Activated naive CD8-positive, alpha-beta T cell treated with anti-CD3 and anti-CD28 coated beads, Interleukin-2, amount 50 U/mL, for 16 hours (primary cell): ENCODE measurements around the gene FRMD5.

ENCODE experiments used
- DNase-seq: peaks from one replicate; pipeline ENCODE4 v3.0.0-alpha.2; 2020; ENCODE audit warnings: low read depth, low spot score

FRMD5 gene

DNA sequence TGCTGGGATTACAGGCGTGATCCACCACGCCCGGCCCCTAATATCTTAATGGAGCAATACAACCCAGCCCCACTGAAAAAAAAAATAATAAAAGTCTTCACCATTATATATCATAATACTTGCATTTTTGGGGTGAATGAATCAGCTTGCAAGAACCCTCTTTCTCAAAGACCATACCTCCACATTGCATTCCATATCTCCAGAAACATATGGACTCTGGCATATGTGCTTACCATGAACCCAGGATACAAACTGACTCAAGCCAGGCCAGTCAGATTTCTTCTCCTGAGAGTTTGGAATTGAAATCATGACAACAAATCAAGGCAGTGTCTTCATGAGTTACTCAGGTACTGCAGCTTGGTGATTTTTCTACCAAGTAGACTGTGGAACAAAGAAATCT lies 101.2 kb downstream of the FRMD5 start:
- DNase-seq: no peak

DNA sequence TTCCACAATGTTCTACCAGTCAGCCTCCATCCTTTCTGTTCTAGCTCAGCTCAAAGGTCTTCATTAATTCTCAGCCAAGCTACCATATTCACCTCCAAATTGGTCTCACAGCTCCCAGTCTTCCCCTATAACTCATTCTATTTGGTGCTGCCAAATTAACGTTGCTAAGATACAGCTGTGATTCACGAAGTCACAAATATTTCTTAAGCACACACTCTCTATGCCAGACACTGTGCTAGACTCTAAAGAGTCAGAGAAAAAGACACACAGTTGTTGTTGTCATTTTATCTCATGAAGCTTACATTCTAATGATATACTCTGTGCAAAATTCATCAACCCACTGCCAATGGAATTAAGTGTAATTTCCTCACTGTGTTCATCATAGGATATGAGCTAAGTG lies 102.8 kb downstream of the FRMD5 start:
- no peak for DNase-seq

DNA sequence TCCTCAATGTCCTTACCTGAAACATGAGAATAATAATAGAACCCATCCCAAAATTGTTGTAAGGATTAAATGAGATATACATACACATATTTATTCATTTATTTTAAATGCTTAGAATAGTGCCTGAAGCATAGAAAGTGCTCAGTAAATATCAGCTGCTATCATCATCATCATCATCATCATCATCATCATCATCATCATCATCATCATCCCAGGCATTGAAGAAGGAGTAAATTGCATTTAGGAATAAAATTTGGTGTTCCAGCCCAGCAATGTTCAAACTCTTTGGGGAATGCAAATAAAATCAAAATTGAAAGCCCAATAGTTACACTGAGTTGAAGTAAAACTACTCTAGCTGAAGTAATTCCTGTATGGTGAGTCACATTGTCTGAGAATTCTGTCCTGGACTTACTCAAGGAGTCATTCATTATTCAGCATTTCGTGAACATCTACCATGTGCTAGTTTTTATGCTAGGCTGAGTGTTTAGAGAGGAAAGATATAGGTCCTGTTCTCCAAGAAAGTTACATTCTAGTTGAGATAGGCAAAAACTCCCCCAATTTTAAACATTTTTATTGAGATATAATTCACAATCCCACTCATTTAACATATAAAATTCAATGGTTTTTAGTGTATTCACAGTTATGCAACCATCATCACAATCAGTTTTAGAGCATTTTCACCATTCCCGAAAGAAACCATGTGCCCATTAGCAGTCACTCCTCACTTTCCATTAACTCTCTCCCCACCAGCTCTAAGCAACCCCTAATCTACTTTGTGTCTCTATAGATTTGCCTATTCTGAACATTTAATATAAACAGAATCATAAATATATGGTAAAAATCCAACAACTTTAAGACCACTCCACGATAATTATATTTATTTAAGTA lies 107.2 kb downstream of the FRMD5 start:
- no peak for DNase-seq

DNA sequence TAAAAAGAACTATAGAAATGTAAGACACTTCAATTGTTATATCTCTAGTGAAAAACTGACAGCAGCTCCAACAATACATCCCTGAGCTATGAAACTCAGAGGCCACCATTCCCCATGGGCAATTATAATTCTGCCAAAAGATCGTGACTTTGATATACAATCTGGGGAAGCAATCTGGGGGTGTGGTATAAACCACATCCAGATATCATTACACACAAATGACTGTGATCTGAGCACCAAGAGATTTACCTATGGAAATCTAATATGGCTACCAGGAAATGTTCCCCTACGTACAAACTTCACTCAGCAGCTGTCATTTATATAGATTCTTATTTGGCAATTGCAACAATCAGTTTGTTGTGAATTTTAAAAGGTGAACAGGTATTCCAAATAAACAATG lies 110.3 kb downstream of the FRMD5 start:
- no peak for DNase-seq

DNA sequence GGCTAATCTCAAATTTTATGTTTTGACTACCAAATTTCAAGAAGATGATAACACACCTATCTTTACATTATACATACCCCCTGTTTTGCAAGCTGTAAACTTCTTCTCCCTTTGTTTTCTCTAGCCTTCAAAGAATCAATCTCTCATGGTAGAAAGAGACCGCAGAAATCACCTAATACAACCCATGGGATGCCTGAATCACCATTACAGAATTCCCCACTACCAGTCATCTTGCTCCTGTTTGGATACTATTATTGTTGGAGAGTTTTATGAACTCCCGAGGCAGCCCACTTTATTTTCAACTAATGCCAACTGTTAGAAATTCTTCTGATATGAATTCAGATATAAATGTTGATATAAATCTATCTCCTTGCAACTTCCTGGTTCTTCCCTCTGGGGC lies 110.9 kb downstream of the FRMD5 start:
- DNase-seq: no peak

DNA sequence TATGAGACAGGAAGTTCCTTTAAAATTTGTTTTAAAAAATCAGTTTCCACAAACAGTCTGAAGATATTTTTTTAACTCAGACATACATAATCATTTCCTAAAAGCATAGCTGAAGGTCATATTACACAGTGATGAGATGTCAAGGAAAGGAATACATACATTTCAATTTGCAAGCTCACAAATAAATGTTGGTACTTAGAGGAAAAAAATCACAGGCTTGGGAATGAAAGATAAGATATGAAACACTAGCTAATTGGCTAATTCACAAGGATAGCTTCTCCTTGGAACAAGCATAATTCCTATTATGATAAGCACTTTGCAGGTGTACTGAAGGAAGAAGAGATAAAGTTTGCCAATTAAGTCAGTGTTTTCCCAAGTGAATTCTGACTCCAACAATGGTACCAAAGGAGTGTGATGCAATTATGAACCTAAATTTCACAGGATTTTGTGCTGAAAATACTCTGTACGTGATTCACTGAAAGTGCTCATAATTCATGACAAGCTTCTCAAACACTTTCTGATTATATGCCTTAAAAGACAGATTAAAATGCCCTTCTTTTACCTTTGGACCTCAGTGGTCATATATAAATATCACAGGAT lies 112.4 kb downstream of the FRMD5 start:
- DNase-seq: no peak

DNA sequence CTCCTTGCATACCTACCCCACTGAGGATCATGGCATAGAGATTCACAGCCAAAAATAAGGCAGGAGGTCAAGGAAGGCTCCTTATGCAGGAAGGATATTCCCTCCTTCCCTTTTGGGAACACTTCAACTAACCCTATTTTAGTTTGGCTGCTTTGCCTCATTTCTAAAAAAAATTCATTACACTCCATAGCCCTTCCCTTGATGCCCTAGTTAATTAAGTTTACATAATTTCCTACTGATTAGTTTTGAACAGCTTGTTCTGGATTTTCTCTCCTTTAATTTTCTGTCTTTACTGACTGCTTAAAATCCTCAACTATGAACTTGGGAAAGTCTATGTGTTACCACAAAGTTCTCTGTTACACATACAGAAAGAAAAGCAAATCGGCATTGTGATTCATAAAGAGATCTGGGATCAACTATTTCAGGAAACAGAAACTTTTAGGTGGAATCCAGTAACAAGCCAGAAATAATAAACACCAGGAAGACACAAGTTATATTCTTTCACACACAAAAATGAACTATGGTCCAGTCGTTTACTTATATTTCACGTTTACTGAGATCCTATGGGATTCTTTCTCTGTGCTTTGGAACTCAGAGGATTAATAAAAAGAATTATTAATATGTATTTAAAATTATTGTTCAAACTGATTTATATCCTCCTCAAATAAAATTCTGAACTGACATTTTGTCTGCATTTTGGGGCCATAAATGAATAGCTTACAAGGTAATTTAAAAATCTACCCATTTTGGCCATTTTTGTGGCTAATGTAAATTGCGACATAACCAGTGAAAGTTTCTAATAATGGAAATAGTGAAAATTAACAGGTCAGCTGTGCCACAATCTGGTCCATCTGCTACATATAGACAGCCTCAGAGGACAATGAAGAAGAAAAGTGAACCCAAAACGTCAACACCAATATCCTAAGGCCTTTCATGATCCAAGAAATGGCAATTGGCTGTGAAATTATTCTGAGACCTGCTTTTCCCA lies 113.8 kb downstream of the FRMD5 start:
- no peak for DNase-seq

DNA sequence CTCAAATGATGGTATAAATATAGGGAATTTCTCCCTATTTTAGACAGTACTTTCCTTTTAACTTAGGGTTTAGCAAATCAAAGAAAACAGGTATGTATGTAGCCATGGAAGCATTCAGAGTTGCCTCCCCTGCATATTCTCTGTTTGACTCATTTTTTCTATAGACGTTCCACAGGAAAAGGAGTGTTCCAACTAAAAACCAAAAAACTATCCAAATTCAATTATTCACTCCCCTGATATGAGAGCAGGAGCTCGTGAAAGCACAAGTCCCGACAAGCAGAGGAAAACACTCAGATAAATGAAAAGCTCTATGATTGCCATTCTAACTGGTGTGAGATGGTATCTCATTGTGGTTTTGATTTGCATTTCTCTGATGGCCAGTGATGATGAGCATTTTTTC lies 119.5 kb downstream of the FRMD5 start:
- DNase-seq: no peak

DNA sequence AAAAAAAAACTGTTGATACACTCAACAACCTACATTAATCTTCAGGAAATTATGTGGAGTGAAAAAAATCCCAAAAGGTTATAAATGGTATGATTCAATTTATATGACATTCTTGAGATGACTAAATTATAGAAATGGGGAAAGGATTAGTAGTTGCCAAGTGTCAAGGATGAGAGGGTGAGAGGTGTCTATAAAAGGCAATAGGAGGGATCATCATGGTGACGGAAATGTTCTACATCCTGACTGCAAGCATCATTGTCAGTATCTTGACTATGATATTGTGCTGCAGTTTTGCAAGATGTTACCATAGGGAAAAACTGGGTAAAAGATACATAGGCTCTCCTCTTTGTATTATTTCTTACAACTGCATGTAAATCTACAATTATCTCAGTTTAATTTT lies 125.6 kb downstream of the FRMD5 start:
- DNase-seq: no peak

DNA sequence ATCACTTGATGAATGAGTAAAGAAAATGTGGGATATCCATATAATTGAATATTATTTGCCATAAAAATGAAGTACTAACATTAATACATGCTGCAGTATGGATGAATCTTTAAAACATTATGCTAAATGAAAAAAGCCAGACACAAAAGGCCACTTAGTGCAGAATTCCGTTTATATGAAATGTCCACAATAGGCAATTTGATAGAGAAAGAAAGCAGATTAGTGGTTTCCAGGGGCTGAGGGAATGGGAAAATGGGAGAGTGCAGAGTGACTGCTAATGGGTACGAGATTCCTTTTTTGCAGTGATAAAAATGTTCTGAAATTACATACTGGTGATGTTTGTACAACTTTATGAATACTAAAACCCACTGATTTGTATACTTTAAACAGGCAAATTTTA lies 126.7 kb downstream of the FRMD5 start:
- DNase-seq: no peak

DNA sequence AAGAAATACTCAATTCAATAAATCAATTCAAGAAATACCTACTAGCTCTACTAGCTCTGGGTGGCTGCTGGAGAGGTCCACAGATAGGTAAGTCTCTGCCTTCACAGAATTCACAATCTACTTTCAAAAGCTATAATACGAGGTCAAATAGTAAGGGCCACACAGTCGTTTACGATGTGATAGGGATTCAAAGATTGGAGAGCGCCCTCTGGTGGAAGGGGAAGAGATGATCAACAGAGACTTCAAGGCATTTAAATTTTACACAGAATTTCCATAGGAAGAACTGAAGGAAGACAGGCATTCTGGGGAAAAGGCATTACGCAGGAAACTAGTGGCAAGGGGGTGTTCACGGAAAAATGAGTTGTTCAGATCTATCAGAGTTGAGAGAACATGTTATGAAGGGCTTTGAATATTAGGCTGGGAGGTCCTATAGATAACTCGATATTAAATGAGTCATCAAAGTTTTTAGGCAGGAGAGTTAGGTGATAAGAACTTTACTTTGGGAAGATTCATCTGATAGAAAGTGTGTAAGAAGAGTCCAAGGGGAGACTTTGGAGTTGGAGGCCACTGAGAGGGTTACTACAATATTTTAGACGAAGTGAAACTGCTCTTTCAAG lies 128.8 kb downstream of the FRMD5 start:
- peak; percentile 13 for DNase-seq

DNA sequence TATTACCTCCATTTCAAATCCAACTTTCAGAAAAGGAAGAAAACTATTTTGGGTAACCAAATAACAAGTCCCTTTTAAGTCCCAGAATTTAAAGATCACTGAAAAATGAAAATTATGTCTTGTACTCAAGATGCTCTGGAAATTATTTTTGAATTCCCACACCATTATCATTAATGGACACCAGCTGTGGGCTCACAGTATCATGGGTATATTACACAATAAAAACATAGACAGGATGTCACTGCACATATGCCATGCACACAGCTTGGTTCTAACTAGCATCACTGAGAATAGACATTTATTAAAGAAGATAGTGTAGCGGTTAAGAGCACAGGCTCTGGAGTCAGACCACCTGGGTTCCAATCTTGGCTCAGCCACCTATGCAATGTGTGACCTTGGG lies 130.4 kb downstream of the FRMD5 start:
- DNase-seq: no peak

DNA sequence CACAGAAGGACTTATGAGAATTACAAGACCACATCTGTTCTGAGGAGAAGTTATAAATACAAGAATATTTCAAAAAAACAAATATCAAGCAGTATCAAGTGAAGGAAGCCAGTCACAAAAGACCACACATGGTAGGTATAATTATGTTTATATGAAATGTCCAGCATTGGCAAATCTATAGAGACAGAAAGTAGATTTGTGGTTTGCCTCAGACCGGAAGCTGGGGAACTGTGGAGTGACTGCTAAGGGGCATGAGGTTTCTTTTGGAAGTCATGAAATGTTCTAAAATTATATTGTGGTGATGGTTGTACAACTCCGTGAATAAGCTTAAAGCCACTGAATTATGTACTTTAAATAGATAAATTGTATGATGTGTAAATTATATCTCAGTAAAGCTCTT lies 136.9 kb downstream of the FRMD5 start:
- DNase-seq: no peak

DNA sequence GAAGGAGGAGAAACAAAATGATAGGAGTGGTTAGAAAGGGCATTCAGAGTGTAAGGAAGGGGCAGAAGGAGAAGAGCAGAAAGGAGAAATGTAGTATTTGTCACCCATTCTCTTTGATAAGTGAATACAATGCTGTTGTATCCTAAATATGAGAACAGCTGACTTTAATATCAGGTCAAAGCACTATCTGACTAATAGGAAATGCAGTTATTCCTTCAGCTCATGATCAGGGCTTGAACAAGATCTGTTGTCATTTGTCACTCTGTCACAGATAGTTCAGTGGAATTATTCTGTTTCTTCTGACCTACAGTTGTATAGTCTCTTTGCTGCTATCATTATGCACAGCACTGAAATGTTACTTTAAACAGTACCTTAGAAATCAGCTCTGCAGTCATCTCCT lies 149.4 kb downstream of the FRMD5 start:
- no peak for DNase-seq

DNA sequence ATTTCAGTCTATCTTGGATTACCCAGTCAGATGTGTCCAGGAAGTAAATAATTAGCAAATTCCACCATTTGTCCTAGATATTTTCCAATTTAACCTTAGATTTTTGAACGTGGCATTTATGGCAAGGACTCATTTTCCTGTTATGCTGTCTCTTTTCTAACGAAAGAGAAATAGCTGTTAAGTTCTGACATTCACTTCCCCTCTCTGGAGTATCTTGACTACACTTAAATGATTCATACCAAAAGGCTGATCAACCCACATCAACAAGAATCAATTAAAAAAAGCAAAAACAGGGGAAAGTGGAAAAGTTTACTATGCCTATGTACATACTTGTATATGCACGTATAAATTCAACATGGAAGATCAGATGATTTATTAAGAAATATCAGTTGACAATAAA lies 149.9 kb downstream of the FRMD5 start:
- no peak for DNase-seq

DNA sequence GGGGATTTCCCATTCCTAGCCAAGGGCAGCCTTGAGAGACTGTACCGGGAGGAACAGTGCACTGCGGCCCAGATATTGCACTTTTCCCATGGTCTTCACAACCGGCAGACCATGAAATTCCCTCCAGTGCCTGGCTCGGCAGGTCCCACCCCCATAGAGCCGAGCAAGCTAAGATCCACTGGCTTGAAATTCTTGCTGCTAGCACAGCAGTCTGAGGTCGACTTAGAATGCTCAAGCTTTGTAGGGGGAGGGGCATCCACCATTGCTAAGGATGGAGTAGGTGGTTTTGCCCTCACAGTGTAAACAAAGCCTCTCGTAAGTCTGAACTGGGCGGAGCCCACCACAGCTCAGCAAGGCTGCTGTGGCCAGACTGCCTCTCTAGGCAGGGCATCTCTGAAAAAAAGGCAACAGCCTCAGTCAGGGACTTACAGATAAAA lies 156.3 kb downstream of the FRMD5 start:
- DNase-seq: no peak

DNA sequence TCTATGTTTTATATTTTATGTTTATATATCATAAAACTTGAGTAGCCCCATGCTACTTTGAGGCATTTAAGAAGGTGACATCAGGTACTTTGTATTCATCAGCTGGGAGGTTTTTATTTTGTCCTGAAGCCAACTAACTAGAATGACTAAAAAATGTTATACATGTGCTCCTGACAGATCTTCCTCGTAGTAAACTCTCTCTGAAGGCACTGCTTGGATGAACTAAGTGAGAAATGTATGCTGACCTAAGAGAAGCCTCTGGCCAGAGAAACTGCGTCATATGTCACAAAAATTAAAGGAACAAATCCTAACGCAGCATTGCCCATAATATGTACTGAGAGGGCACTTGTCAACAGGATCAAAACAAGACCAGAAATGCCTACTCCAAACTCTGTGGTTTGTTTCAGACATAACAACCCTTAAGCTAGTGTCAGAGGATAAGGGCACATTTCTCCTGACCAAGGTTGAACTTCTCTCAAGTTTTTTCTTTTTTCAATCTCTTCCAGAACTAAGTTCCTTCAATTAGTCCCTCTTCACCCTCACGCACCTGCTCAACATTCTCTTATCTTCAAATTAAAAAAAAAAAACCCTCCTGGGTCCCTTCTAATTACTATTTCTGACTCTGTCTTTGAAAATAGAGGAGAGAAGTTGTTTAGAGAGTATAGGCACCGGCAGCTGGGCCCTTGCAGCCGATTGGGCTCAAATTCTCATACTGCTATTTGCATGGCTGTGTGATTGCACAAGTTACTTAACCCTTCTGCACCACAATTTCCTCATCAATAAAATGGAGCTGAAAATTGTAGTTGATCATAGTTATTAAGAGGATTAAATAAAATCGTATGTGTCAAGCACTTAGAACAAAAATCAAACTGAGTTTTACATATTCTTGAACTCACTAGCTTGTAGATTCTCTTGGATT lies 159.0 kb downstream of the FRMD5 start:
- DNase-seq: no peak

DNA sequence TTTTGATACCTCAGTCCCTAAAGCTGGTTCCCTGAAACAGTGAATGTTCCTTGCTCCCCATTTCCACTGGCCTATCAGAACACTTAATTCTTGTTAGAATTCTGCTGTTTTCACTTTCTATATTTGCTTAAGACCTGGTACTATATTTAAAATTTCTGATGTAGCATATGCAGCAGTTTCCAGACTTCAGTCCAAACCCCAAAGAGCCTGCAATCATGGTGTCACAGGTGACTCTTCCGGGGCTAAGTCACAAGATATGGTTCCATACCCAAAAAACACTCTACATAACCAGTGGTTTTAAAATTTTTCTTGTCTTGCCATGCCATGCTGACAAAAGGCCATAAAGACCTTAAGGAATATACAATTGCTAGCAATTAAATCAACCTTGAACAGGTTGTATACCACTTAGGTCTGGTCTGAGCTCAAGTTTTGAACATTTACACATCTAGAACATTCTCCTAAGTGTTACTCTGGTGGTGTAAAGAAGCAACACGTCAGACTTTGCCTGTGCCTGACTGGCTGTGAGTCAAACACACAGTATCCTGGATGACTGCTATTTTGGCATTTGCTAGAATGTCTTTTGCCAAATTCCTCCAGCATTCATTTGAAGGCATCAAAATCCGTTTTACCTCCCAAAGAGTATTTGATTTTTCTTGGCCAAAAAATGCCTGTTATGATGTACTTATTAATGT lies 160.0 kb downstream of the FRMD5 start:
- no peak for DNase-seq

DNA sequence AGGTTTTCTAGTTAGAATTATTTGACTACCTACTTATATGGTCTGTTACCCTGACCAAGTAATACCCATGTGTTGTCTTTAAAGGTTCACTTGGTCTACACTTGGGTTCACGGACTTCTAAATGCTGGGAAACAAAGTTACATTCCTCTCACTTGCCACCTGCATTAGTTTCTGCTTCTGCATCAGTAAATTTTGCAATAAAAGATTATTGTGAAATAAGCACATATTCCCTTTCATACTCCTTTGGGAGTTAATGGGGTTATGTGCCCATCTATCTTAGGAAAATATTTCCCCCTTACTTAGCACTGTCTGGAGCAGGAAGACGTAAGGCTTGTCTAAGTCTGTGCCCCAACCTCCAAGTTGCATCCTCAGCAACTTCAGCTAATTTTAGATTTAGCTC lies 160.7 kb downstream of the FRMD5 start:
- no peak for DNase-seq

DNA sequence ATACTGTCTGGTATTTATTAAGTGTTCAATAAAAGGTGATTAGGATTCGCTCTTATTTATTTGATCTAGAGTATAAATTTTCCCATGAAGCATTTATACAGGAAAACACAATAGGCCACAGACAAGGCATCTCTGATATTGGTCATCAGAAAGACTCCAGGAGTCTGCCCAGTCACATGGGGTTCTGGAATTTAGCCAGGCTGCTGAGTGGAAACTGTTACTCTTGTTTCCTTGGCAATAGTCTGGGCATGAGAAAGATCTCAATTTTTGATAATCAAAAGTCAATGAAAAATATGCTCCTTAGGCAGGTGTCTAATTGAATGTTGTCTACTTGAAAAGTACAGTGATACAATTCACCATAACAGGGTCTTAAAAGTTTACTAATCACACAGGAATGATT lies 161.2 kb downstream of the FRMD5 start:
- no peak for DNase-seq
